Gastroesophageal sphincter (tissue), 3 donors: Measurements from ENCODE around the gene CXorf49.
"Not testable (repeated sequence)": the region's sequence is repeated elsewhere in the genome, so short reads cannot be mapped to it uniquely, and the experiment has no call there.

ENCODE experiments used
- POLR2A ChIP-seq, 2 donors: fragments of 450-650 bp; IDR thresholded peaks; one replicate each; pipeline ENCODE4 v1.6.1; 2017; ENCODE audit warnings: antibody characterized with exemption in 2 of 2, mild to moderate bottlenecking in 2 of 2, moderate library complexity in 1 of 2
- POLR2AphosphoS5 ChIP-seq: sonication (generic); formaldehyde crosslinking; IDR thresholded peaks from one replicate; pipeline ENCODE4 v1.6.1; 2017; ENCODE audit warnings: antibody characterized with exemption
- TF ChIP-seq, protein P1 (sequence below), 4 experiments: fragments of 200-600 bp in 2 of 4; fragments of 450-650 bp in 2 of 4; sonication (generic) in 1 of 4; IDR thresholded peaks; one replicate each; pipeline ENCODE4 v1.5.1; 2017 to 2019; ENCODE audit warnings: antibody characterized with exemption in 4 of 4, mild to moderate bottlenecking in 2 of 4, moderate library complexity in 2 of 4

DNA sequence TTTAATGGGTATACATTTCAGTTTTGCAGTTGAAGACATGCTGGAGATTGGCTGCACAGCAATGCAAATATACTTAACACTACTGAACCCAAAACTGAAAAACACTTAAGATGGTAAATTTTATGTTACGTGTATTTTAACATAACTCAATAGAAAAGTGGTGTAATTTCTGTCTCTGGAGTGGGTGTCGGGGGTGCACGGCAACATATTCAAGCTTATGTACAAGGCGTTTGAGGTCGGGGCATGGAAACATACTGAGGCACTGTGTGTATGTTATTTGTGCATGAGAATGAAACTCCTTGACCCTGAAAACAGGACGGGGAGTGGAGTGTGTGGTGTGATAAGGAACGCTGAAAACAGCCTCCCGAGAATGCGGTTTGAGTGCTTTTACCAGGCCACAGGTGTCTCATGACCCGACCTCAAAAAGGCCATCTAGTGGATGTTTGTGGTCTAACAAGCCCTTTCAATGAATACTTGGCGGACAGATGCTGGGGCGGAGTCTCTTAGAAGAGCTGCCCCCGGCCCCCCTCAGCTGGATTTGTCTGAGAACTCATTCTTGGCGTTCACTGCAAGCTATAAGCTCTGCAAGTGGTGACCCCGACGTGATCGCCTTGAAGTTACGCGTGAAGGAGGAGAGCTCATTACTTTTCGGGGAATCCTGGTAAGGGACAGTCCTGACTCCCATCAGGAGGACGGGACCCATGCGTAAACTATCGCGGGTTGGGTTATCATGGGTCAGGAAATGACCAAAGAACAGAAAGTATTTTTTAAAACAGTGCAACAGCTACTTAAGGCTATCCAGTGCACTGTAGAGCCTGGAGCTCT lies 21.2 kb downstream of the CXorf49 start:
- TF ChIP-seq, protein P1, sequence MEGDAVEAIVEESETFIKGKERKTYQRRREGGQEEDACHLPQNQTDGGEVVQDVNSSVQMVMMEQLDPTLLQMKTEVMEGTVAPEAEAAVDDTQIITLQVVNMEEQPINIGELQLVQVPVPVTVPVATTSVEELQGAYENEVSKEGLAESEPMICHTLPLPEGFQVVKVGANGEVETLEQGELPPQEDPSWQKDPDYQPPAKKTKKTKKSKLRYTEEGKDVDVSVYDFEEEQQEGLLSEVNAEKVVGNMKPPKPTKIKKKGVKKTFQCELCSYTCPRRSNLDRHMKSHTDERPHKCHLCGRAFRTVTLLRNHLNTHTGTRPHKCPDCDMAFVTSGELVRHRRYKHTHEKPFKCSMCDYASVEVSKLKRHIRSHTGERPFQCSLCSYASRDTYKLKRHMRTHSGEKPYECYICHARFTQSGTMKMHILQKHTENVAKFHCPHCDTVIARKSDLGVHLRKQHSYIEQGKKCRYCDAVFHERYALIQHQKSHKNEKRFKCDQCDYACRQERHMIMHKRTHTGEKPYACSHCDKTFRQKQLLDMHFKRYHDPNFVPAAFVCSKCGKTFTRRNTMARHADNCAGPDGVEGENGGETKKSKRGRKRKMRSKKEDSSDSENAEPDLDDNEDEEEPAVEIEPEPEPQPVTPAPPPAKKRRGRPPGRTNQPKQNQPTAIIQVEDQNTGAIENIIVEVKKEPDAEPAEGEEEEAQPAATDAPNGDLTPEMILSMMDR (IDR thresholded peaks at IDR 0.05): not testable (repeated sequence)
- TF ChIP-seq POLR2A (IDR thresholded peaks at IDR 0.05); POLR2AphosphoS5: not testable (repeated sequence)
